ENCODE measurements around the gene CHST8. TPM values are rescaled to one million over a fixed set of nuclear protein-coding genes. Genes with fewer than 3 reads are reported as not detected.

The CHST8 gene
- total RNA-seq, 4 donors from 2014 or later = 0.39 to 4.4 (median 0.96) TPM

- TF ChIP-seq, protein P1, sequence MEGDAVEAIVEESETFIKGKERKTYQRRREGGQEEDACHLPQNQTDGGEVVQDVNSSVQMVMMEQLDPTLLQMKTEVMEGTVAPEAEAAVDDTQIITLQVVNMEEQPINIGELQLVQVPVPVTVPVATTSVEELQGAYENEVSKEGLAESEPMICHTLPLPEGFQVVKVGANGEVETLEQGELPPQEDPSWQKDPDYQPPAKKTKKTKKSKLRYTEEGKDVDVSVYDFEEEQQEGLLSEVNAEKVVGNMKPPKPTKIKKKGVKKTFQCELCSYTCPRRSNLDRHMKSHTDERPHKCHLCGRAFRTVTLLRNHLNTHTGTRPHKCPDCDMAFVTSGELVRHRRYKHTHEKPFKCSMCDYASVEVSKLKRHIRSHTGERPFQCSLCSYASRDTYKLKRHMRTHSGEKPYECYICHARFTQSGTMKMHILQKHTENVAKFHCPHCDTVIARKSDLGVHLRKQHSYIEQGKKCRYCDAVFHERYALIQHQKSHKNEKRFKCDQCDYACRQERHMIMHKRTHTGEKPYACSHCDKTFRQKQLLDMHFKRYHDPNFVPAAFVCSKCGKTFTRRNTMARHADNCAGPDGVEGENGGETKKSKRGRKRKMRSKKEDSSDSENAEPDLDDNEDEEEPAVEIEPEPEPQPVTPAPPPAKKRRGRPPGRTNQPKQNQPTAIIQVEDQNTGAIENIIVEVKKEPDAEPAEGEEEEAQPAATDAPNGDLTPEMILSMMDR (IDR thresholded peaks at IDR 0.05) = no peak
- no peak for TF ChIP-seq EP300 (IDR thresholded peaks at IDR 0.05)
- no peak for TF ChIP-seq POLR2A (IDR thresholded peaks at IDR 0.05)
- Histone ChIP-seq H3K27ac (peak within 1 kb of the TSS; percentile 86 to 97 (median 91)), H3K36me3 (peaks cover 0 to 5% (median 0%) of the 10 kb centered on the region in 3 donors), H3K4me1 (peaks cover 0 to 36% (median 8%) of the 10 kb centered on the region in 4 donors), H3K4me3 (peak within 1 kb of the TSS; percentile 74 to 91 (median 80)), H3K27me3 (no peaks in the 10 kb centered on the region), H3K9me3 (no peaks in the 10 kb centered on the region)
- DNase-seq (ENCODE audit: low spot score in 2 of 2) = no peak
- 0% methylated on average over 28 to 75 of the region's 92 CpGs for WGBS, 2 donors
Observed at GRCh38 chr19:33796164-33796875, 174.6 kb downstream of the CHST8 start, which contains the start of gene KCTD15. KCTD15 (plus strand) TSS chr19:33796870; CDS start chr19:33800455, 3,585 bp downstream.

DNA sequence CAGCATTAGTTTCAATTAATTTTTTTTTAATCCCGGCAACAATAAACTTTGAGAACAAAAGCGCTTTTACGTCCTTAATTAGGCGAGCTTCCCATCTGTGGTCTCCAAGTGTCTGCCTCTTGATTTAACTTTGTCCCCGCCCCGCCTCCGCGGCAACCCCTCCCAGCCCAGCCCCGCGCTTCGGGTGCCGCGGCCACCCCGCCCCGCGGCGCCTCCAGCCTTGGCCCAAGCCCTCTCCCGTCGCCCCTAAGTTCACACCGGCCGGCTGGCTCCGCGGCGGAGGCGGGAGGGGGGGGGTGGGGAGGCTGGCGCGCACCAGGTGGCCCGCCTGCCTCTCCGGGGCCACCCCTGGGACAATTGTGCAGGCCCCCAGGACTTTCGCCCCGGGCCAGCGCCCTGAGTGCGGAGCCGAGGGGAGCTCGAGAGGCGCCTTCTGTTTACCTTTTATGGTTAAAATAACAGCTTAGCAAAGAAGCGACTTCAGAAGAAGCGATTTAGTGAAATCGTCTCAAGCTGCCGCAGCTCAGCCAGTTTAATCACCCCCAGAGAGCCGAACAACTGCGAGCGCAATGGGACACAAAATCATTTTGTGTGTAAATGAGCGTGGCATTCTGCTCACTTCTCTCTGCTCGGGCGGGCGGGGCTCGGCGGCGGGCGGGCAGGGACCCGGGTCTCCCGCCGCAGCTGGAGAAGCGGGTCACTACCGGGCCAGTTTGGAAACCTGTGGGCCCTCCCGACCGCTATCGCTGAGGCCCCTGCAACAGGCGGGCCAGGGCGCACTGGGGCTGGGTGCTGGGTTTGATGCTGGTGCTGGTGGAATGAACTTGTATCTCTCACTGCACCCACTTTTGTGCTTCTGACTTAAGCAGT lies 176.3 kb downstream of the CHST8 start:
- no peak for DNase-seq (ENCODE audit: low spot score in 2 of 2)
- Histone ChIP-seq H3K27ac (peak overlapping the region; percentile 86 to 97 (median 91)), H3K36me3 (peaks cover 0 to 22% (median 0%) of the 10 kb centered on the region in 3 donors), H3K4me1 (peaks cover 0 to 36% (median 8%) of the 10 kb centered on the region in 4 donors), H3K9me3 (no peaks in the 10 kb centered on the region), H3K27me3 (no peaks in the 10 kb centered on the region), H3K4me3 (peak overlapping the region; percentile 74 to 91 (median 80))
- no peak for TF ChIP-seq EP300 (IDR thresholded peaks at IDR 0.05)
- TF ChIP-seq, protein P1 (IDR thresholded peaks at IDR 0.05) = no peak
- TF ChIP-seq POLR2A (IDR thresholded peaks at IDR 0.05) = no peak
- WGBS, 2 donors = 4 to 6% methylated on average over 36 to 55 of the region's 61 CpGs

GRCh38 chr19:33798681-33799111 lies 176.9 kb downstream of the CHST8 start:
- TF ChIP-seq EP300 (IDR thresholded peaks at IDR 0.05) = no peak
- TF ChIP-seq, protein P1 (IDR thresholded peaks at IDR 0.05) = no peak
- no peak for TF ChIP-seq POLR2A (IDR thresholded peaks at IDR 0.05)
- H3K4me1 ChIP-seq = peaks cover 0 to 36% (median 8%) of the 10 kb centered on the region in 4 donors

DNA sequence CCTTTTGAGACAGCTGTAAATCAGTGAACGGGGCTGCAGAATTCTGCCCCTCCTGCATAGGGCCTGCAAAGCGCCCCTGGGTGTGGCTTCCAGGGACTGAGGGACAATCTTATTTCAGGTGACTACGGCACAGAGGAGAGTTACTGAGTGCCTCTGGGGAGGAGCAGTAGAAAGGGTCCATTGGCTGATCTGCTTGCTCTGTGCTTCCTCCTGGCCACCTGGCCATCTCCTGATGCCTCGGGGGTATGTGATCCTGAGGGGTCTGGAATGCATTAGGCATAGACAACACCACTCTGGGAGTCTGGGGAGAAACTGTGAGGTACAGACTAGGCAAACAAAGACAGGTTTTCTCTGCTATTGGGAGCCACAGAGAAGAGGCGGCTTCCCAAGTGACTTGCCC lies 177.7 kb downstream of the CHST8 start:
- H3K4me1 ChIP-seq = peaks cover 0 to 38% (median 7%) of the 10 kb centered on the region in 4 donors
- H3K27me3 ChIP-seq = no peaks in the 10 kb centered on the region

More at GRCh38 chr19:33798681-33799111, 176.9 kb downstream of the CHST8 start:
- Histone ChIP-seq H3K36me3 (peaks cover 0 to 29% (median 0%) of the 10 kb centered on the region in 3 donors), H3K4me3 (peak overlapping the region; percentile 74 to 91 (median 80)), H3K9me3 (no peaks in the 10 kb centered on the region), H3K27me3 (no peaks in the 10 kb centered on the region), H3K27ac (peak overlapping the region in 3 of 4 donors; percentile 87 to 97 (median 95))
- 38 to 43% methylated on average over 12 of the region's 12 CpGs for WGBS, 2 donors
- no peak for DNase-seq (ENCODE audit: low spot score in 2 of 2)

More for the DNA sequence above, 177.7 kb downstream of the CHST8 start:
- Histone ChIP-seq H3K36me3 (peaks cover 0 to 35% (median 0%) of the 10 kb centered on the region in 3 donors), H3K9me3 (no peaks in the 10 kb centered on the region), H3K27ac (peak overlapping the region in 1 of 4 donors; percentile 97), H3K4me3 (no peak overlapping the region)
- TF ChIP-seq, protein P1 (IDR thresholded peaks at IDR 0.05) = no peak
- TF ChIP-seq POLR2A (IDR thresholded peaks at IDR 0.05) (no peak), EP300 (IDR thresholded peaks at IDR 0.05) (no peak)
- 84 to 87% methylated on average over 5 of the region's 5 CpGs for WGBS, 2 donors
- no peak for DNase-seq (ENCODE audit: low spot score in 2 of 2)
